Panc1 (cell line): ENCODE data around the gene CFAP45. TPM values are rescaled to one million over a fixed set of nuclear protein-coding genes. Genes with fewer than 3 reads are reported as not detected.

ENCODE experiments used
- ATAC-seq: fragments of 200-7000 bp; cut with Tn5 transposase; 2 replicates; pipeline ENCODE4 v1.9.1; 2020; ENCODE audit warnings: mild to moderate bottlenecking, moderate library complexity
- BruUV-seq: library from RNA; stranded (reverse); fragments of 400-500 nt; replicated peaks from 2 replicates; lab custom pipeline; 2021; lab: Mats Ljungman, UMichigan
- CTCF ChIA-PET: fragments of 300-600 bp; sonication (Branson Sonifier 250); formaldehyde crosslinking; loops from one replicate; lab custom pipeline; 2022; ENCODE audit warnings: antibody characterized with exemption; lab: Charles Lee
- POLR2A ChIA-PET: fragments of 300-600 bp; sonication (Branson Sonifier 250); formaldehyde crosslinking; loops from one replicate; lab custom pipeline; 2022; ENCODE audit warnings: antibody characterized with exemption; lab: Charles Lee
- DNase-seq: peaks from one replicate; pipeline ENCODE4 v3.0.0-alpha.2; 2010; ENCODE audit warnings: low read depth, low spot score
- H3K27ac ChIP-seq: 2 replicates; pipeline ENCODE4 v1.5.1; 2011; ENCODE audit warnings: mild to moderate bottlenecking, low read length, inconsistent platforms
- H3K27me3 ChIP-seq: fragments of 200-500 bp; sonication (Bioruptor generic); 2 replicates; pipeline ENCODE4 v1.6.0; 2014; ENCODE audit warnings: low read length, inconsistent platforms; ENCODE audit not compliant: control insufficient read depth, insufficient read depth
- H3K36me3 ChIP-seq: fragments of 200-500 bp; sonication (Bioruptor generic); 2 replicates; pipeline ENCODE4 v1.5.1; 2014; ENCODE audit warnings: inconsistent platforms, mild to moderate bottlenecking, low read length, moderate library complexity; ENCODE audit not compliant: control insufficient read depth, insufficient read depth
- H3K4me1 ChIP-seq: 2 replicates; pipeline ENCODE4 v1.5.1; 2011; ENCODE audit warnings: inconsistent platforms, mild to moderate bottlenecking, low read length, moderate library complexity; ENCODE audit not compliant: control insufficient read depth, insufficient read depth
- H3K4me3 ChIP-seq, 2 experiments: 2 replicates each; pipeline ENCODE4 v1.5.1; 2011 to 2012; ENCODE audit warnings: low read depth in 2 of 2, low read length in 2 of 2, mild to moderate bottlenecking in 2 of 2, inconsistent platforms in 1 of 2, moderate library complexity in 1 of 2
- H3K9me3 ChIP-seq: fragments of 200-500 bp; sonication (Bioruptor generic); 2 replicates; pipeline ENCODE4 v1.5.1; 2014; ENCODE audit warnings: low read depth, mild to moderate bottlenecking, inconsistent platforms, low read length, moderate library complexity; ENCODE audit not compliant: control insufficient read depth, insufficient read depth
- CTCF ChIP-seq: fragments of 450-650 bp; IDR thresholded peaks from 2 replicates; pipeline ENCODE4 v1.5.1; 2017; ENCODE audit warnings: mild to moderate bottlenecking
- POLR2AphosphoS5 ChIP-seq: IDR thresholded peaks from 2 replicates; pipeline ENCODE4 v1.6.1; 2012; ENCODE audit warnings: mild to moderate bottlenecking, low read depth, low read length, moderate library complexity
- REST ChIP-seq, 2 experiments: IDR thresholded peaks; 2 replicates each; pipeline ENCODE4 v1.6.1; 2011 to 2012; ENCODE audit warnings: low read depth in 2 of 2, control low read depth in 1 of 2, low read length in 1 of 2, mild to moderate bottlenecking in 1 of 2, moderate library complexity in 1 of 2; ENCODE audit not compliant: insufficient read depth in 1 of 2
- SIN3A ChIP-seq: IDR thresholded peaks from 2 replicates; pipeline ENCODE4 v1.6.1; 2012; ENCODE audit warnings: low read depth, mild to moderate bottlenecking, low read length, moderate library complexity, borderline replicate concordance; ENCODE audit not compliant: insufficient read depth
- TCF7L2 ChIP-seq: IDR thresholded peaks from 2 replicates; pipeline ENCODE4 v1.6.1; 2011; ENCODE audit warnings: mild to moderate bottlenecking, low read depth, low read length, inconsistent platforms
- in situ Hi-C: cut with HindIII; loops from 2 replicates; pipeline ENCODE4 v1.10.0; 2016; ENCODE audit warnings: low sequenced_read_pairs, low pct_unique_long_range_greater_than_20kb
- intact Hi-C: fragments of 100-400 bp; cut with micrococcal nuclease; formaldehyde crosslinking; loops from one replicate; pipeline ENCODE4 v1.10.0; 2022; ENCODE audit not compliant: unreplicated experiment
- total RNA-seq: library from RNA; stranded (reverse); gene quantifications from one replicate; pipeline ENCODE4 v1.2.1, GENCODE V29; 2021; ENCODE audit not compliant: unreplicated experiment

Gene CFAP45
- total RNA-seq, 1 experiment from 2014 or later = 1.6 TPM

- peak; percentile 89 for ATAC-seq
- H3K36me3 ChIP-seq = no peaks in the 10 kb centered on the region
- no peak overlapping the region for H3K4me3 ChIP-seq
- no peak overlapping the region for H3K27ac ChIP-seq
- ChIA-PET POLR2A (no interaction called here), CTCF (interaction anchor here (1.5 kb wide), 1 partner anchor 30 kb away, joined by 3 read pairs; no protein-coding TSS in a partner anchor)
- in situ Hi-C loops (no loop called here), intact Hi-C loops (no loop called here)
- no peak for DNase-seq
- peak; percentile 68 for TF ChIP-seq CTCF
- TF ChIP-seq TCF7L2 = no peak
- H3K27me3 ChIP-seq = no peaks in the 10 kb centered on the region; the same call in 1 of the 2 replicates
- H3K9me3 ChIP-seq = no peaks in the 10 kb centered on the region
- no peaks in the 10 kb centered on the region for H3K4me1 ChIP-seq
- BruUV-seq = no TSS peak
Measured at GRCh38 chr1:159829273-159829634, 70.7 kb downstream of the CFAP45 start.

GRCh38 chr1:159828581-159829272, 71.2 kb downstream of the CFAP45 start:
- Histone ChIP-seq H3K27me3 (peaks cover 2% of the 10 kb centered on the region; the same call in 1 of the 2 replicates), H3K9me3 (no peaks in the 10 kb centered on the region), H3K27ac (no peak overlapping the region), H3K4me1 (no peaks in the 10 kb centered on the region), H3K36me3 (no peaks in the 10 kb centered on the region), H3K4me3 (no peak overlapping the region)
- DNase-seq (no peak), ATAC-seq (no peak)
- TF ChIP-seq POLR2AphosphoS5 = no peak
- in situ Hi-C loops = no loop called here
- no TSS peak for BruUV-seq
- intact Hi-C loops = no loop called here
- POLR2A ChIA-PET = no interaction called here
- CTCF ChIA-PET = interaction anchor here (1.5 kb wide), 1 partner anchor 30 kb away, joined by 3 read pairs; no protein-coding TSS in a partner anchor

GRCh38 chr1:159828176-159828575, 71.8 kb downstream of the CFAP45 start:
- POLR2A ChIA-PET = no interaction called here
- BruUV-seq = no TSS peak
- intact Hi-C loops (no loop called here), in situ Hi-C loops (no loop called here)
- TF ChIP-seq SIN3A (no peak), REST (IDR thresholded peaks at IDR 0.05; ENCODE audit: insufficient read depth in 1 of 2, low read depth in 2 of 2, low read length in 1 of 2) (no peak), POLR2AphosphoS5 (no peak), CTCF (no peak)
- Histone ChIP-seq H3K9me3 (no peaks in the 10 kb centered on the region), H3K27ac (no peak overlapping the region), H3K4me1 (no peaks in the 10 kb centered on the region), H3K36me3 (no peaks in the 10 kb centered on the region), H3K4me3 (no peak overlapping the region), H3K27me3 (peaks cover 3% of the 10 kb centered on the region; the same call in 1 of the 2 replicates)
- ATAC-seq (no peak), DNase-seq (no peak)
- CTCF ChIA-PET = no interaction called here
